K562 (cell line): Measurements from ENCODE around the gene ERP44.

Experiments
- POLR2AphosphoS5 ChIP-seq: IDR thresholded peaks from 2 replicates; pipeline ENCODE4 v1.6.1; 2011; ENCODE audit warnings: mild to moderate bottlenecking, low read depth, low read length, moderate library complexity; ENCODE audit not compliant: control insufficient read depth, insufficient read depth
- RBFOX2 ChIP-seq: fragments of 200-400 bp; formaldehyde crosslinking; IDR thresholded peaks from 2 replicates; pipeline ENCODE4 v1.6.1; 2017; ENCODE audit warnings: low read depth, mild to moderate bottlenecking, low read length, moderate library complexity
- TF ChIP-seq, protein P1 (sequence below): fragments of 450-650 bp; formaldehyde crosslinking; conservative IDR thresholded peaks from 2 replicates; pipeline ENCODE4 v1.4.0; 2022; ENCODE audit warnings: mild to moderate bottlenecking, missing genetic modification characterization

DNA sequence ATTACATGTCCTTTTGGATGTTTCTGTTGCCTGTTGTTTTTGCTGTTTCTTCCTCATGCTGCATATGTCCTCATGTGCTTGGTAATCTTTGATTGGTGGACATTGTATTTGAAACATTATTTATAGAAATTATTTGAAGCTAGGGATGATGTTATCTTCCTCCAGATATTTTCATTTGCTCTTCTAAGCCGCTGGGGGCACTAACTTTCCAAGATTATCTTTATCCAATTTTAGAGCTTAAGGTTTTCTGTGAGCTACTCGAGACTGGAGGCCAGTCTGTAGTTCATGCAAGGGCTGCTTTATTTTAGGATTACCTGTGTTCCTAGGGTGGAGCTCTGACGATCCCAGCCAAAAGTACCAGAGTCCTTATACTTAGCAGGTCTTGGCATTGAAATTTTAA, 151.4 kb downstream of the ERP44 start:
- TF ChIP-seq POLR2AphosphoS5 (no peak), RBFOX2 (no peak)
- TF ChIP-seq, protein P1, sequence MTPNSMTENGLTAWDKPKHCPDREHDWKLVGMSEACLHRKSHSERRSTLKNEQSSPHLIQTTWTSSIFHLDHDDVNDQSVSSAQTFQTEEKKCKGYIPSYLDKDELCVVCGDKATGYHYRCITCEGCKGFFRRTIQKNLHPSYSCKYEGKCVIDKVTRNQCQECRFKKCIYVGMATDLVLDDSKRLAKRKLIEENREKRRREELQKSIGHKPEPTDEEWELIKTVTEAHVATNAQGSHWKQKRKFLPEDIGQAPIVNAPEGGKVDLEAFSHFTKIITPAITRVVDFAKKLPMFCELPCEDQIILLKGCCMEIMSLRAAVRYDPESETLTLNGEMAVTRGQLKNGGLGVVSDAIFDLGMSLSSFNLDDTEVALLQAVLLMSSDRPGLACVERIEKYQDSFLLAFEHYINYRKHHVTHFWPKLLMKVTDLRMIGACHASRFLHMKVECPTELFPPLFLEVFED (CRISPR knock-in tag): no peak
